Neutrophil (primary cell): ENCODE results near the gene SARDH.

Experiments used
- H3K27ac ChIP-seq: fragments of 200-600 bp; sonication (generic); 2 replicates; pipeline ENCODE4 v1.5.1; 2016; ENCODE audit warnings: mild to moderate bottlenecking, moderate library complexity
- H3K27me3 ChIP-seq: fragments of 200-600 bp; sonication (generic); 2 replicates; pipeline ENCODE4 v1.6.0; 2016; ENCODE audit warnings: mild to moderate bottlenecking
- H3K36me3 ChIP-seq: fragments of 200-600 bp; sonication (generic); 2 replicates; pipeline ENCODE4 v1.5.1; 2017
- H3K4me1 ChIP-seq, 2 experiments: fragments of 200-600 bp in 1 of 2; sonication (generic) in 1 of 2; 1 replicate in 1 of 2; 2 replicates in 1 of 2; pipeline versions ENCODE4 v1.5.1 to v1.6.1; 2013 to 2016; ENCODE audit warnings: low read depth in 1 of 2, low read length in 1 of 2, mild to moderate bottlenecking in 1 of 2, moderate library complexity in 1 of 2; ENCODE audit not compliant: control insufficient read depth in 1 of 2, insufficient read depth in 1 of 2
- H3K4me3 ChIP-seq, 2 experiments: fragments of 200-600 bp in 1 of 2; sonication (generic) in 1 of 2; 1 replicate in 1 of 2; 2 replicates in 1 of 2; pipeline ENCODE4 v1.5.1; 2013 to 2016; ENCODE audit warnings: low read depth in 1 of 2, low read length in 1 of 2, mild to moderate bottlenecking in 1 of 2, moderate library complexity in 1 of 2
- H3K9me3 ChIP-seq: fragments of 200-600 bp; sonication (generic); 2 replicates; pipeline ENCODE4 v1.5.1; 2016
- TF ChIP-seq, protein P1 (sequence below): fragments of 200-600 bp; sonication (generic); IDR thresholded peaks from 2 replicates; pipeline ENCODE4 v1.5.1; 2016; ENCODE audit warnings: antibody characterized with exemption

The SARDH gene

DNA sequence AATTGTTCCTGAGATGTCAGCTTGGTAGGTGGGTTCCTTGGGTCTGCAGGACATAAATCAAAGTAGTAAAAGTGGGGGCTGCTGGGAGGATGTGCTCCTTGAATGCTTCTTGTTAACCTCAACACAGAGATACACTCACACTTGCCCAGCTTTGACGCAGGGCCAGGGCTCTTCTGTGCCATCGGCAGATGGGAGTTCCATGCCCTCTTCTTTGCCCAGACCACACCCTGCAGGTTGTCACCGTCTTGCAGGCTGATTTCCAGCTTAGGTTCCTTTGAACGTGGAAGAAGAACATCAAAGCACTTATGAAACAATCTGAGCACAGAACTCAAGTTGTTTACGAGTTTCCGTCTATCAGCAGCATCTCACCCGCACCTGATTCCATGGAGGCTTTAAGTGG lies 91.0 kb downstream of the SARDH start:
- Histone ChIP-seq H3K9me3 (no peaks in the 10 kb centered on the region), H3K27me3 (no peaks in the 10 kb centered on the region), H3K27ac (no peak overlapping the region), H3K36me3 (no peaks in the 10 kb centered on the region), H3K4me1 (no peaks in the 10 kb centered on the region), H3K4me3 (no peak overlapping the region)
- TF ChIP-seq, protein P1, sequence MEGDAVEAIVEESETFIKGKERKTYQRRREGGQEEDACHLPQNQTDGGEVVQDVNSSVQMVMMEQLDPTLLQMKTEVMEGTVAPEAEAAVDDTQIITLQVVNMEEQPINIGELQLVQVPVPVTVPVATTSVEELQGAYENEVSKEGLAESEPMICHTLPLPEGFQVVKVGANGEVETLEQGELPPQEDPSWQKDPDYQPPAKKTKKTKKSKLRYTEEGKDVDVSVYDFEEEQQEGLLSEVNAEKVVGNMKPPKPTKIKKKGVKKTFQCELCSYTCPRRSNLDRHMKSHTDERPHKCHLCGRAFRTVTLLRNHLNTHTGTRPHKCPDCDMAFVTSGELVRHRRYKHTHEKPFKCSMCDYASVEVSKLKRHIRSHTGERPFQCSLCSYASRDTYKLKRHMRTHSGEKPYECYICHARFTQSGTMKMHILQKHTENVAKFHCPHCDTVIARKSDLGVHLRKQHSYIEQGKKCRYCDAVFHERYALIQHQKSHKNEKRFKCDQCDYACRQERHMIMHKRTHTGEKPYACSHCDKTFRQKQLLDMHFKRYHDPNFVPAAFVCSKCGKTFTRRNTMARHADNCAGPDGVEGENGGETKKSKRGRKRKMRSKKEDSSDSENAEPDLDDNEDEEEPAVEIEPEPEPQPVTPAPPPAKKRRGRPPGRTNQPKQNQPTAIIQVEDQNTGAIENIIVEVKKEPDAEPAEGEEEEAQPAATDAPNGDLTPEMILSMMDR: no peak

DNA sequence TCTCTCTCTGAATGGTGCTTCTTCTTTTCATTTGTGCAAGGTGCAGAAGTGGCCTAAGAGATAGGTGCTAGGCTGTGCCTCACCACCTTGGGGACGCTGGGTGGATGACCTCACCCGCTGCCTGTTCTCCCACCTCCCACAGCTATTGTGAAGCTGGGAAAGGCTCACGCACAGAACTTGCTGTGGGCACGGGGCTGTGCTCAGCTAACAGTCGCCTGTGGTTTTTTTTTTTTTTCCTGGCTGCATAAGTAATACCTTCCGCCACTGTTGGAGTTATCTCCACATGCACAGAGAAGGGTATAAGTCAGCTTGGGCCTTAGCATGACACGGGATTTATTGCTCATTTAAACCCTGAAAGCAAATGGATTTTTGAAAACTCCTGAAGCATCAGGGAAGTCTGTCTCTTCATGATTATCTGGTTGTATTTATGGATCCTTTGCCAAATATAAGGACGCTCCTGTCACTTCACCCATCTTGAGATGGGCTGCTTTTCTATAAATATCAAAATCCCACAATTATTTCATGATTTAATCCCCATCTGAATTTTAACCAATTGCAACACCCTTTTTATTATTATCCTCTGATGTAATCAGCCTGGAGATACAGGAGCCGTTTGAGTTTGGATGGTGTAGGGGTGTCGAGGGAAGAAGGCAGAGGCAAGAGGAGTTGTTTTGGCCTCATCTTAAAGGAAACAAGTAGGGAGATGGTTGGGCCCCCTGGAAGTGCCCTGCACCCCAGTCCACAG lies 93.0 kb downstream of the SARDH start:
- no peak overlapping the region for H3K27ac ChIP-seq
- no peaks in the 10 kb centered on the region for H3K4me1 ChIP-seq
- H3K36me3 ChIP-seq: no peaks in the 10 kb centered on the region
- no peaks in the 10 kb centered on the region for H3K27me3 ChIP-seq
- no peaks in the 10 kb centered on the region for H3K9me3 ChIP-seq
- TF ChIP-seq, protein P1: no peak
- H3K4me3 ChIP-seq: no peak overlapping the region

DNA sequence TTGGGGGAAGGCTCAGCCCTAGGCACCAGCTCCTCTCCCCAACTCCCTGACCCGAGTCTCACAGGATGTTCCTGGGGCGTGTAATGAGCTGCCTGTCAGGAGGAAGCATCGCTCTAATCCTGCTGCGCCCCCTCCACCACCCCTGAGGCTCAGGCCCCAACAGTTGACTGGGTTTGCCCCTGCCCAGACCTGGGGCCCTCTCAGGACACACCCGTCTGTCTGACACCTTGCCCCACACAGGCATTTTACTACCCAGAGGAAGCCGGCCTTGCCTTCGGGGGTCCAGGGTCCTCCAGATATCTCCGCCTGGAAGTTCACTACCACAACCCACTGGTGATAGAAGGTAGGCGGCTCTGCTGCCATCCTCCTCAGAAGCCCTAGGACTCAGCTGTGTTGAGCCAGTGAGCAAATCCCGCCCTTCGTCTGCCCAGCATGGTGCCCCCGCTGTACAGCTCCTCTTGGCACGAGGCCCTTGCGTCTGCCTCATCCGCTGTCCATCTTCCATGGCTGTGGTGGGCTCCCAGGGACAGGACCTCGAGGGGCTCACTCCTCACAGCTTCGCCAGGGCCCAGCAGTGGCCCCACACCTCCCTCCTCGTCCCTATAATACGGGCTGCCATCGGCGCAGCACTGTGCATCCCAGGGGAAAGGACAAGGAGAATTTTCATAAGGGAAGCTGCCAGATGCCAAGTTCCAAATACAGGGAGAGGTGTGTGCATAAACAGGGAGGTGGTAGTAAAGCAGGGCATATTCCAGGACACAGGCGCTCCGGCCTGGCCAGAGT lies 94.0 kb downstream of the SARDH start:
- H3K4me1 ChIP-seq: no peaks in the 10 kb centered on the region

DNA sequence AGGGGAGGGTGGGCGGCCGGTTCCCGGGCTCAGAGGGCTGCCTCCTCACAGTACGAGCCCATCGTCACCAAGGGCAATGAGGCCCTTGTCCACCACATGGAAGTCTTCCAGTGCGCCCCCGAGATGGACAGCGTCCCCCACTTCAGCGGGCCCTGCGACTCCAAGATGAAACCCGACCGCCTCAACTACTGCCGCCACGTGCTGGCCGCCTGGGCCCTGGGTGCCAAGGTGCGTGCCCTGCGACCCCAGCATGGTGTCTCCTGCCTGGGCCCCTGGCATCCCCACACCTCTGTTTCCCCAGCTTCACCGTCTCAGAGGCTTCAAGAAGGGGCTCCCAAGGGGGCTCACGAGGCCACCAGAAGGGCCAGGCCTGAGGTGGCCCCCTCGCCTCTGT lies 94.8 kb downstream of the SARDH start:
- Histone ChIP-seq H3K36me3 (no peaks in the 10 kb centered on the region), H3K4me1 (no peaks in the 10 kb centered on the region), H3K27ac (no peak overlapping the region), H3K27me3 (no peaks in the 10 kb centered on the region), H3K9me3 (no peaks in the 10 kb centered on the region), H3K4me3 (no peak overlapping the region)
- TF ChIP-seq, protein P1: no peak

More for the DNA sequence above, 94.0 kb downstream of the SARDH start:
- Histone ChIP-seq H3K9me3 (no peaks in the 10 kb centered on the region), H3K4me3 (no peak overlapping the region), H3K27ac (no peak overlapping the region), H3K36me3 (no peaks in the 10 kb centered on the region), H3K27me3 (no peaks in the 10 kb centered on the region)
- TF ChIP-seq, protein P1: no peak

DNA sequence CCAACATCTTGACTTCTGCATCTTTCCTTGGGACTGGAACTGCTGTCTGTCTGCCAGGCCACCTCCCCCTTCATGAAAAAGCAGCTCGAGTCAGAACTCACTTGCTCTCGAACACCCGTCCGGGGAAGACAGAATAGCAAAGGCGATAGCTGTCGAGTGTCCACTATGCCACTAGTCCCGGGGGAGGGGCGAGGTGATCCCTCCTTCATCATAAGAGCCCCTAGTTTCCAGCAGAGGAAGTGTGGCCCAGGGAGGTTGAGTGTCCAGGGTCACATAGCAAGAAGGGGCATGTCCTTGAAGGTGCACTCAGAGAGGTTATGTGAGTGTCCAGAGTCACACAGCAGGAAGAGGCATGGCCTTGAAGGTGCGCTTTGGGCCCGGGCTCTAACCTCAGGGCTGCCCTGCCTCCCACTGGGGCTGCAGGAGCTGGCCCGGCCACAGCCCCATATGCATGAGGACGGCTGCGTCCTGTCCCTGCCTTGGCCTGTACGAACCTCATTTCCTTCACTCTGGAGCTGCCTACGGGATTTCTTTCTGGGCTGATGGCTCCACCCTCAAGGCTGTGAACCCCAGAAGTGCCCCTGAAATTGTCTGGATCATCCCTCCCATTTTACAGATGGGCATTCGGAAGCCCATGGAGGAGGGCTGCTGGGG lies 95.3 kb downstream of the SARDH start:
- H3K27me3 ChIP-seq: no peaks in the 10 kb centered on the region
- TF ChIP-seq, protein P1: no peak
- no peaks in the 10 kb centered on the region for H3K36me3 ChIP-seq
- no peak overlapping the region for H3K27ac ChIP-seq
- H3K9me3 ChIP-seq: no peaks in the 10 kb centered on the region
- H3K4me3 ChIP-seq: no peak overlapping the region
- no peaks in the 10 kb centered on the region for H3K4me1 ChIP-seq
